ENCODE data around the gene TBL3.

GRCh38 chr16:2015947-2016208 is 44.0 kb downstream of the TBL3 start:
- no peak for TF ChIP-seq EZH2 (IDR thresholded peaks at IDR 0.05; ENCODE audit: low read length)
- TF ChIP-seq, protein P1, sequence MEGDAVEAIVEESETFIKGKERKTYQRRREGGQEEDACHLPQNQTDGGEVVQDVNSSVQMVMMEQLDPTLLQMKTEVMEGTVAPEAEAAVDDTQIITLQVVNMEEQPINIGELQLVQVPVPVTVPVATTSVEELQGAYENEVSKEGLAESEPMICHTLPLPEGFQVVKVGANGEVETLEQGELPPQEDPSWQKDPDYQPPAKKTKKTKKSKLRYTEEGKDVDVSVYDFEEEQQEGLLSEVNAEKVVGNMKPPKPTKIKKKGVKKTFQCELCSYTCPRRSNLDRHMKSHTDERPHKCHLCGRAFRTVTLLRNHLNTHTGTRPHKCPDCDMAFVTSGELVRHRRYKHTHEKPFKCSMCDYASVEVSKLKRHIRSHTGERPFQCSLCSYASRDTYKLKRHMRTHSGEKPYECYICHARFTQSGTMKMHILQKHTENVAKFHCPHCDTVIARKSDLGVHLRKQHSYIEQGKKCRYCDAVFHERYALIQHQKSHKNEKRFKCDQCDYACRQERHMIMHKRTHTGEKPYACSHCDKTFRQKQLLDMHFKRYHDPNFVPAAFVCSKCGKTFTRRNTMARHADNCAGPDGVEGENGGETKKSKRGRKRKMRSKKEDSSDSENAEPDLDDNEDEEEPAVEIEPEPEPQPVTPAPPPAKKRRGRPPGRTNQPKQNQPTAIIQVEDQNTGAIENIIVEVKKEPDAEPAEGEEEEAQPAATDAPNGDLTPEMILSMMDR (optimal IDR thresholded peaks at IDR 0.05 in 1 of 3, IDR thresholded peaks at IDR 0.05 in 1 of 3, conservative IDR thresholded peaks at IDR 0.05 in 1 of 3; ENCODE audit: extremely low read depth in 1 of 3, insufficient read depth in 2 of 3, low read length in 3 of 3): no peak

Data from keratinocyte (primary cell).